Activated CD8-positive, alpha-beta memory T cell treated with anti-CD3 and anti-CD28 coated beads for 24 hours (primary cell): ENCODE data around the gene TBC1D3.
"Not testable (repeated sequence)": the region's sequence is repeated elsewhere in the genome, so short reads cannot be mapped to it uniquely, and the experiment has no call there.

Source experiments
- DNase-seq: peaks from one replicate; pipeline ENCODE4 v3.0.0-alpha.2; 2020

Gene TBC1D3

DNA sequence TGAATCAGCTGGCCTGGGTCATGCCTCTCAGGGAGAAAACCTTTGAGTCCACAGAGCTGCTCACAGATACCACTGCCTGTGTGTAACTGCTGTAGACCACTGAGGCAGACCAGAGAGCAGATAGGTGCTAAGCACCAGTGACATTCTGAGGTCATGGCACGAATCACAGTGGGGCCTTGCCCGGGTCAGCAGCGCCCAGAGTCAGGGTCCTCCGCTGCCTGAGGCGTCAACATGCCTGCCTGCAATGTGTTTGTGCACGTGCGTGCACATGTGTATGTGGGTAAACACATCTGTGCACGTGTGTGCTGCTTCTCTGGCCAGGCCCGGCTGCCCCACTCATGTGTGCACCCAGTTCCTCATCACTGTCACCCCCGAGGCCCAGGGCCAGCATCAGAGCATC, at the start of gene TBC1D3:
Gene TBC1D3 (minus strand): TSS at position 101 of the 400 bp plus-strand sequence. CDS start 1,526 bp downstream, outside the sequence.
- not testable (repeated sequence) for DNase-seq

DNA sequence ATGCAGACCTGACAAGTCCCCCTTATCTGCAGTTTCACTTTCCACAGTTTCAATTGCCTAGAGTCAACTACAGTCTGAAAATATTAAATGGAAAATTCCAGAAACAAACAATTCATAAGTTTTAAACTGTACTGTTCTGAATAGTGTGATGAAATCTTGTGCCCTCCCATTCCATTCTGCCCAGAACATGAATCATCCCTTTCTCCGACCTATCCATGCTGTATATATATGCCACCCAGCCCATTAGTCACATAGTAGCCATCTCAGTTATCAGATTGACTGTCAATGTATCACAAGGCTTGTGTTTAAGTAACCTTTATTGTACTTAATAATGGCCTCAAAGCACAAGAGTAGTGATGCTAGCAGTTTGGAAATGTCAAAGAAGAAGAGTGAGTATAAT, 40.4 kb upstream of the TBC1D3 start:
- DNase-seq = not testable (repeated sequence)

DNA sequence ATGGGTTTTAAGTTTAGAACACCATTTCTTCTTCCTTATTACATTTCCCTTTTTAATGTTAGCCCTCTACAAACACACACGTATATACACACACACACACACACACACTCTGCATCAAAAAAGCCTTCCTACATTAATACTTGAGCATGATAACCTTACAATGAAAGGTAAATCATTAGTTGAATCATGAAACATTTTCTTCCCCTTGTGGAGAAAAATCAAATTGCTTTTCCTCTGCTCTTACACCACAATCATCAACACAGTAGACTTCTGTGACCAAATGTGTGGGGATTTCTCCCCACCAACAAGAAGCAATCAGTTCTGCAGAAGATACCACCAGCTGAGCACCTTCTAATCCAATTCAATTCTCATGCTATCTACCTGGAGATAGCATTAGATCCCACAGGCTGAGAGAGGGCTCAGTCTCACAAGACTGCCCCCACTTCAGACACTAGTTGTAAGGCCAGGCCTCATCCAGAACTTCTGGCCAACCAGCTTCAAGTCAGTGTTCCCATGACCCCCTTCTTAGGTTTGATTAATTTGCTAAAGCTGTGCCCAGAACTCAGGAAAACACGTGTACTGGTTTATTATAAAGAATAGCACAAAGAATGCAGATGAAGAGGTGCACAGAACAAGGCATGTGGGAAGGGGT, 33.6 kb upstream of the TBC1D3 start:
- DNase-seq = not testable (repeated sequence)

DNA sequence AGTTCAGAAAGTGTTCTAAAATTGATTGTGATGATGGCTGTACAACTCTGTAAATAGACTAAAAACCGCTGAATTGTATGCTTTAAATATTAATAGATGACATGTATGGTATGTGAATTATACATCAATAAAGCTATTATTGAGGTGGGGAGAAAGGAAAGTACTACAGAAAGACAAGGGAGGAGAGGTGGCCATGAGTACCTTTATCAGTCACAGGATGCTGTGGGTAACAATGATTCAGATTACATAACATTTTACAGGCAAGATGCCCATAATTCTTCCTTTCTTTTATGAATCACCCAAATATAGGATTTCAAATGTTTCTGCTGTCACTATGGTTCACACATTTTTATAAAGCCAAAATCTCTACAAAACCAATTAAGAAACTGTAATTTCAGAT, 28.5 kb upstream of the TBC1D3 start:
- DNase-seq = not testable (repeated sequence)

DNA sequence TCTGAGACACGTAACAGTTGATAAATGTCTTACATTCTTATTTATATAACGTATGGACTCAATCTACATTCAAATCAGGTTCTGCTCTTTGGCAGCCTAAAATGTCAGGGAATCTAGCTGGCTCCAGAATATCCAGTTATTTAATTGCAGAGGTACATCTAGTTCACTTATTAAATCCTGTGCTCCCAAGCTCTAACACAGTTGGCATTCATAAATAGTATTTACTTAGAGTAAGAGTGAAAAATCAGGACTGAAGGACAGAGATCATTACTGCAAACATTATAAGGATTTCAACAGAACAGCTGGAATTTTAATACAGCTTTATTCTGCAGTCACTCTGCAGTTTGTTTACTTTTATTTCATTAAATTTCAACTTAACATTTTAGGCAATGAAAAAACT, 7.9 kb upstream of the TBC1D3 start:
- not testable (repeated sequence) for DNase-seq

DNA sequence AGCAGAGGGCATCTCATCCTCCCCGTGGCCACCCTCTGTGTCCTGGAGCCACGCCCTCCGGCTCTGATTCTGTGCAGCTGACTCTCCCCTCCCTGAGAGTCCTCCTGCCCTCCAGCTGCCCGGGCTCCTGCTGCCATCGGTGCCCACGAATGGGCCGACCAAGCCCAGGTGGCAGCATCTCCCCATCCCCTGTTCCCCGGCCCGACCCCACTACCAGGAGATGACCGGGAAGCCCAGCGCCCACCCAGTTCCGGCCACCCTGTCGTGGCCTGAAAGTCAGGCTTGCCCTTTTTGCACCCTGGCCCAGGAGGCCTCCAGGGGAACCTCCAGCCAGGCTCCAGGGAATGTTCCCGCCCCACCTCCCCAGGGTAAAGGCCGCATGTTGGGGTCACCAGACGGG, 57.5 kb downstream of the TBC1D3 start:
- DNase-seq = not testable (repeated sequence)
